ENCODE measurements around the gene LSS. TPM values are rescaled to one million over a fixed set of nuclear protein-coding genes. Genes with fewer than 3 reads are reported as not detected.

The LSS gene
- total and polyA plus RNA-seq, 2 of the 4 experiments (the other 2 are of a cell fraction): 43.4 to 58.1 TPM

GRCh38 chr21:46155514-46156377 lies 72.8 kb downstream of the LSS start, which contains the start of gene FTCD:
TSS of gene FTCD (minus strand) at chr21:46155579. CDS start at chr21:46155523, 56 bp downstream.
- Histone ChIP-seq H3K4me3 (ENCODE audit: insufficient read depth, low read depth, low read length) (no peak within 1 kb of the TSS), H3K23ac (ENCODE audit: low read depth, low read length) (no peak within 1 kb of the TSS), H3K79me1 (ENCODE audit: low read depth in 1 of 2, low read length in 2 of 2) (no peaks in the 10 kb centered on the region), H3K27ac (ENCODE audit: insufficient read depth, low read length) (no peak within 1 kb of the TSS), H3K27me3 (ENCODE audit: control insufficient read depth, insufficient read depth, low read length) (no peaks in the 10 kb centered on the region), H4K91ac (ENCODE audit: insufficient read depth, low read depth, low read length) (no peak within 1 kb of the TSS), H2BK120ac (ENCODE audit: low read depth, low read length) (no peak within 1 kb of the TSS), H3K9me1 (ENCODE audit: insufficient read depth, low read length) (0 out of 2 replicates have a peak, but pooled peaks cover 3% of the 10 kb centered on the region), H3K9me3 (ENCODE audit: control insufficient read depth, insufficient read depth, low read length) (no peaks in the 10 kb centered on the region), H3K9ac (ENCODE audit: low read depth, low read length) (no peak within 1 kb of the TSS), H2AK5ac (ENCODE audit: low read depth, low read length) (peak within 1 kb of the TSS; percentile 35; the same call in 1 of the 2 replicates), H2AK9ac (replicated peaks; ENCODE audit: low read depth, low read length, poor library complexity) (no peak within 1 kb of the TSS), H2BK5ac (ENCODE audit: low read depth, low read length, poor library complexity, severe bottlenecking) (no peak within 1 kb of the TSS), H2BK20ac (ENCODE audit: low read depth, low read length) (no peak within 1 kb of the TSS), H3K14ac (replicated peaks; ENCODE audit: low read depth, low read length) (no peak within 1 kb of the TSS), H4K20me1 (ENCODE audit: insufficient read depth, low read length) (no peaks in the 10 kb centered on the region), H3K4me1 (ENCODE audit: control insufficient read depth, insufficient read depth, low read length) (peaks cover 2% of the 10 kb centered on the region), H2BK15ac (ENCODE audit: low read depth, low read length) (no peak within 1 kb of the TSS), H3K4me2 (ENCODE audit: low read depth, low read length) (no peak within 1 kb of the TSS), H4K8ac (ENCODE audit: low read depth in 2 of 2, low read length in 2 of 2) (no peak within 1 kb of the TSS), H3K4ac (ENCODE audit: low read depth, low read length) (no peak within 1 kb of the TSS), H2AFZ (replicated peaks; ENCODE audit: low read length, poor library complexity) (peak within 1 kb of the TSS; percentile 51), H4K5ac (ENCODE audit: low read depth, low read length) (no peak within 1 kb of the TSS), H3K36me3 (ENCODE audit: control insufficient read depth, insufficient read depth, low read length) (no peaks in the 10 kb centered on the region), H3K18ac (ENCODE audit: low read depth, low read length) (no peak within 1 kb of the TSS), H3K56ac (ENCODE audit: extremely low read depth, insufficient read depth, low read length) (no peak within 1 kb of the TSS)
- no TSS peak for BruUV-seq (replicated peaks)
- WGBS, 2 experiments (ENCODE audit: extremely low coverage in 2 of 2, insufficient read length in 1 of 2): 88% methylated on average over 19 of the region's 34 CpGs; no CpG with 5 or more reads in 1 of the 2 experiments
- no peak for TF ChIP-seq RCOR1 (IDR thresholded peaks at IDR 0.05; ENCODE audit: insufficient replicate concordance, low read length)
- TF ChIP-seq ELK1 (IDR thresholded peaks at IDR 0.05; ENCODE audit: borderline replicate concordance, low read depth, low read length): no peak
- TF ChIP-seq MAZ (IDR thresholded peaks at IDR 0.05; ENCODE audit: borderline replicate concordance, low read depth, low read length): no peak
- no peak for TF ChIP-seq CTCF (conservative IDR thresholded peaks at IDR 0.05; ENCODE audit: low read depth, low read length)
- no peak for TF ChIP-seq POLR2A (IDR thresholded peaks at IDR 0.05; ENCODE audit: low read depth, low read length)
- no peak for TF ChIP-seq NFE2L2 (IDR thresholded peaks at IDR 0.05; ENCODE audit: low read depth, low read length)
- TF ChIP-seq RFX5 (IDR thresholded peaks at IDR 0.05; ENCODE audit: low read depth, low read length): no peak
- TF ChIP-seq SMC3 (IDR thresholded peaks at IDR 0.05; ENCODE audit: low read depth, low read length): no peak
- no peak for TF ChIP-seq RAD21 (IDR thresholded peaks at IDR 0.05; ENCODE audit: low read length)
- TF ChIP-seq CEBPB (IDR thresholded peaks at IDR 0.05; ENCODE audit: low read depth, low read length): no peak
- no peak for TF ChIP-seq BHLHE40 (IDR thresholded peaks at IDR 0.05; ENCODE audit: low read depth, low read length)
- TF ChIP-seq CHD1 (IDR thresholded peaks at IDR 0.05; ENCODE audit: low read depth, low read length): no peak
- no peak for TF ChIP-seq FOS (IDR thresholded peaks at IDR 0.05; ENCODE audit: low read depth, low read length)
- ChIA-PET CTCF (no interaction called here), POLR2A (ENCODE audit: unreplicated experiment) (no interaction called here)
- ATAC-seq (ENCODE audit: low read depth): no peak
- in situ Hi-C loops (cut with MboI; ENCODE audit: low sequenced_read_pairs): no loop called here
- intact Hi-C loops (cut with micrococcal nuclease): no loop called here
- DNase-seq: no peak
- dilution Hi-C loops (cut with HindIII; ENCODE audit: low sequenced_read_pairs, unreplicated experiment): no loop called here
